GM21723 (cell line): ENCODE data around the gene KATNBL1.
"Not testable (repeated sequence)": the region's sequence is repeated elsewhere in the genome, so short reads cannot be mapped to it uniquely, and the experiment has no call there.

ENCODE experiments used
- ATAC-seq: cut with Tn5 transposase; IDR thresholded peaks from one replicate; pipeline ENCODE4 v1.9.1; 2021; ENCODE audit warnings: mild to moderate bottlenecking, moderate library complexity; ENCODE audit not compliant: unreplicated experiment

The KATNBL1 gene

DNA sequence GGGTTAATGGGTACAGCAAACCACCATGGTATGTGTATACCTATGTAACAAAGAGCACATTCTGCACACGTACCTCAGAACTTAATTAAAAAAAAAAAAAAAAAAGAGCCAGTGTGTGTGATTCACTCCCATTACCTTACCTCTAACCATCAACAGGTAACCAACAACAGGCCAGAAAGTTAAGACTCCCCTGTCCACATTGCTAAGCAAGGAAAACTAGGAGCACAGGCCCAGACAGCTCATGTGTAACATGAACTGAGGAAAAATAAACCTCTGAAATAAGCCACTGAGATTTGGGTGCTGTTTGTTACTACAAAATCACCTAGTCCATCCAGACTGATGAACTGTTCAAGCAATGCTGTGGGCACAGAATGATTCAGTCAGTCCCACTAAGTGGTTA, 6.0 kb downstream of the KATNBL1 start:
- ATAC-seq = no peak

DNA sequence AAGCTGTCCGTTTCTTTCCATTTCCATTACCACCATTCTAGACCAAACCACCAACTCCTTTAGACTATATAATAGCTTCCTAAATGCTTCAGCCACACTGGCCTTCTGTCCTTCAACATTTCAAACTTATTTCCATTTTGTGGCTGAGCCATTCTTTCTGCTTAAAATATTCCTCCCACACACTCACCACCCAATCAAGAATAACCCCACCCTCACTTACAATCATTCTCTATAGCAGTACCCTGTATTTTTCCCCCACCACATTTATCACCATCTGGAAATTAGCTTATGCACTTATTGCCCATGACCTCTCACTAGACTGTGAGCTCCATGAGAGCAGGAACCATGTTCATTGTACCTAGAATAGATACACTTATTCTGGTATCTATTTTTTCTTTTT, 6.6 kb downstream of the KATNBL1 start:
- no peak for ATAC-seq

GRCh38 chr15:34193272-34193671, 16.6 kb downstream of the KATNBL1 start:
- not testable (repeated sequence) for ATAC-seq

DNA sequence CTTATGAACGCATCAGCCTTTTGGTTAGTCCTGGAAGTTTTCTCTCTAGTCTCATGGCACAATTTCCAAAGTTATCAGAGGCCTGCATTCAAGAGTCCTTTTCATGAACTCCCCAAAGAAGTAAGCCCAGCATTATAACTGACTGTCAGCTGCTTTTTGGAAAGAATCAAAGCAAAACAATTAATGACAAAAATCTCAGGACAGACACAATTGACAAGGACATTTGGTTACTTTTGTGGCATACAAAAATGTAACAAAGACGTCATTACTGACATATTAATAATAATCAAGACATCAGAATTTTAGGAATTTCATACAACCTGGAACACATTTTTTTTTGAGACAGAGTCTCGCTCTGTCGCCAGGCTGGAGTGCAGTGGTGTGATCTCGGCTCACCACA, 21.2 kb downstream of the KATNBL1 start:
- no peak for ATAC-seq

DNA sequence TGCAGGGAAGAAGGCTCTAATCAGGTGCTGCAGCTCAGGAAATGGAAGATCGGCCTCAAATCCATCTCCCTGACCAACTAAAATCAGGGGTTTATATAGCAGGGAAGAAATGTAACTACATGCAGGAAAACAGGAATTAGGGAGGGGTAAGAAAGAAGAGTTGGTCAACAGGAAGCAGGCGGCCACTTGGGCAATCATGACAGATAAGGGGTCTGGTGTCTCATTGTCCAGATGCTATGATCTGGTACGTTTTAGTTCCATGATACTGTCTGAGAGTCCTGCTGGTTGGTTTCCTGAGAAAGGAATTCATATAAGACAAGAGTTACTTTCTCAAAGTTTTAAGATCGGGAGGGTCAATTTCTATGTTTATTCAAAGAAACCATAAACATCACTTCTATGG, 24.2 kb downstream of the KATNBL1 start:
- ATAC-seq = no peak

DNA sequence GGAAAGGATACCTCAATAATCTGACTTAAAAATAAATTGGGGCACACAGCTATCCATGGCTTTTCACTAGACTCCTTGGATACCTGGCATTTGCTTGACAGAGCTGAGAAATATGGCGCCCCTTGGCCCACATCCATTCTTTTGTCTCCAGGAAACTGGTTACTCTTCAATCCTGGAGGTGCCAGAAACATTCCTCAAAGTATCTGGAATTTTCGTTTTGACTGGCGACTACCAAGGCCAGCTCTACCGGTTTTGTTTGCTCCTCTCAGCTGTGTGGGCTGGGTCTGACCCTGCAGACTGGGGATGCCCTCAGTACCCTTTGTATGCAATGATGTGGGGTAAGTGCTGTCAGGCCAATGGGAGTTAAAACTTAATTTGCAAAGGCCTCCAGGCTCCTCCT, 27.0 kb downstream of the KATNBL1 start:
- ATAC-seq = no peak

DNA sequence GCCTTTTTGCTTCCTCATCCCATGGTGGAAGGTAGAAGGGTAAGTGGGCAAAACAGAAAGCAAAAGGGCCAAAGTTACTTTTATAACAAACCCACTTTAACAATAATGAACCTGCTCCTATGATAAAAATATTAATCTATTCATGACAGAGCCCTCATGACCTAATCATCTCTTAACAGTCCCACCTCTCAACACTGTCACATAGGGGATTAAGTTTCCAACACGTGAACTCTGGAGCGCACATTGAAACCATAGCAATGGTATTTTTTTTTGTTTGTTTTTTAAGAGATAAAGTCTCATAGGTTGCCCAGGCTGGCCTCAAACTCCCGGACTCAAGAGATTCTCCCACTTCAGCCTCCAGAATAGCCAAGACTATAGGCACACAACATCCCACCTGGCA, 30.7 kb downstream of the KATNBL1 start:
- ATAC-seq = no peak

DNA sequence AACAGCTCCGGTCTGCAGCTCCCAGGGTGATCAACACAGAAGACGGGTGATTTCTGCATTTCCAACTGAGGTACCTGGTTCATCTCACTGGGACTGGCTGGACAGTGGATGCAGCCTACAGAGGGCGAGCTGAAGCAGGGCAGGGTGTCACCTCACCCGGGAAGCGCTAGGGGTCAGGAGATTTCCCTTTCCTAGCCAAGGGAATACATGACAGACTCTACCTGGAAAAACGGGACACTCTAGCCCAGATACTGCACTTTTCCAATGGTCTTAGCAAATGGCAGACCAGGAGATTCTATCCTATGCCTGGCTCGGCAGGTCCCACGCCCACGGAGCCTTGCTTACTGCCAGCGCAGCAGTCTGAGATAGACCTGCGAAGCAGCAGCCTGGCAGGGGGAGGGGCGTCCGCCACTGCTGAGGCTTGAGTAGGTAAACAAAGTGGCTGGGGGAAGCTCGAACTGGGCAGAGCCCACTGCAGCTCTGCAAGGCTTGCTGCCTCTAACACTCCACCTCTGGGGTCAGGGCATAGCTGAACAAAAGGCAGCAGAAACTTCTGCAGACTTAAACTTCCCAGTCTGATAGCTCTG, 43.8 kb downstream of the KATNBL1 start:
- ATAC-seq = not testable (repeated sequence)

DNA sequence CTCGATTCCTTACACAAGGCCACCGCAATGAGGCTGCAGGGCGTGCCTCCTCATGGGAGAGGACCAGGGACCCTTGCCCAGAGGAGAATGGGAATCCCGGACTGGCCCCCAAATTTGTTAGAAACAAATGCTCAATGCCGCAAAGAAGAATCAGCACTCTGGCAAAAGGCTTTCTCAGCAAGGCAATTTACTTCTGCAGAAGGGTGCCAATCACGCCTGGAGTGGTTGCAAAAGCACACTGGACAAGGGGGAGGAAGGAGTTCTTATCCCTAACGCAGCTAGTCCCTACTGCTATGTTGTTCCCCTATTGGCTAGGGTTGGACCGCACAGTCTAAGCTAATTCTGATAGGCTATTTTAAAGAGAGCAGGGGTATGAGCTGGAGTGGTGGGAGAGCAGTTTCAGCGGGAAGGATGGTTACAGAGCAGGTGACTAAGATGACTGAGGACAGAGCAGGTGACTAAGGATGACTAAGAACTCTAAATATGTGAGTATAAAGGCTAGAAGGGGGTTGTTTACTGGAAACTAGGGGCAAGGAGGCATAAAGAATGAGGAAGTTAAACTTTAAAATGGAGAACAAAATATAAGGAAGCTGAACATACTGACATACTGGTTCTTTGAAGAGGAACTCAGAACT, 48.5 kb downstream of the KATNBL1 start:
- ATAC-seq = no peak

GRCh38 chr15:34160735-34161134, 49.2 kb downstream of the KATNBL1 start:
- ATAC-seq = no peak

DNA sequence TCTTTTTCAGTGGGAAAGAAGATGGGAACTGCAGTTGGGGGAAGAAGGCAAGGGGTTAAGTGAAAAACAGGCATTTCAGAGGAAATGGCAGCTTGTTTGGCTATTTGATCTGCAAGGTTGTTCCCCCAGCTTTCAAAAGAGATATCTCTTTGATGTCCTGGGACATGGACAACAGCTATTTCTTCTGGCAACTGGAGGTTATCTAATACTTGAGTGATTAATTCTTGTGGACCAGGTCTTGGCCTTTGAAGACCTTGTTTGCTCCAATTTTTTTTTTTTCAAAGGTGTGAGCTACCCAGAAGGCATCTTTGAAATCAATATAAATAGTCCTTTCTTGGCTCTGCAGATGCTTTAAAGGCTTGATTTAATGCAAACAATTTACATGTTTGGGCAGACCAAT, 51.5 kb downstream of the KATNBL1 start:
- no peak for ATAC-seq

- ATAC-seq = no peak
These were observed 54.0 kb downstream of the KATNBL1 start for GRCh38 chr15:34155859-34156258.

GRCh38 chr15:34154725-34155204, 55.1 kb downstream of the KATNBL1 start:
- no peak for ATAC-seq

DNA sequence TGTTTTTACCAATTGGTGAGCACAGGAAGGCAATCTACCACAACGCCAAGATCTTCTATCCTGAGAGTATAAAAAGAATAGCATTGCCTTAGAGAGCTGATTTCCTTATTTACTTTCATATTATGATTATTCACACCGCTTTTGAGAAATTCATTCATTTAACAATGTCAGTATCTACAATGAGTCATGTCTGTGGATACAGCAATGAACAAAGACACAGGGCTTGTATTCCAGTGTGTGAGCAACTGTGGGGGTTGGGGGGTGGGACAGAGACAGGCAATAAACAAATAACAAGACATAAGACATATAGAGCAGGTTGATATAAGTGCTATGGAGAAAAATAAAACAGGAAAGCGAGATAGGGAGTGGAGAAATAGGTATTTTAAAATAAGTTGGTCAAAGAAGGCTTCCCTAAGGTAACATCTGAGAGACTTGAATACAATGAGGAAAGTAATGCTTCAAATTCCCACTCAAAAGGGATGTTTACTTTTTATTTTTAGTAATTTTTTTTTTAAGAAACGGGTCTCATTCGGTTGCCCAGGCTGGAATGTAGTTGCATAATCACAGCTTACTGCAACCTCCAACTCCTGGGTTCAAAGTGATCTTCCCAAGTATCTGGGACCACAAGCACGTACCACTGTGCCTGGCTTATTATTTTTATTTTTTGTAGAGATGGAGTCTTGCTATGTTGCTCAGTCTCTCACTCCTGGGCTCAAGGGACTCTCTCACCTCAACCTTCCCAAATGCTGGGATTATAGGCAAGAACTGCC, 62.3 kb downstream of the KATNBL1 start:
- ATAC-seq = no peak

DNA sequence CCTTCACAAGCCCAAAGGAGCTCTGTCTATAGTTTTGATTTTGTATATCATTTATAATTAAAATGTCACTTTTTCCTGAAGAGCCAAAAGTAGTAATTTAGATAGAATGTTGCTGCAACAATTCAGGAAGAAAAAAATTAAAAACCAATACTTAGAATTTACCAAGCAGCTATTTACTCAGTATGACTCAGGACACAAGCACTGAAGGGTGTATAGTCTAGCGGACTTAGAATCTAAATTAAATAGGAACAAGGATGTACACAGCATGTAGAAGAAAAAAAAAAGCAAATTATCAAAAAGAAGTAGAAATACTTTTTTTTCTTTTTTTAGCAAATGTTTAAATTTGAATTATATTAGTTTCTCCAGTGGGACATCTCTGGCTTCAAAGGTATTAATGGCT, 76.4 kb downstream of the KATNBL1 start:
- ATAC-seq = no peak

- ATAC-seq = no peak
These were observed 77.0 kb downstream of the KATNBL1 start for GRCh38 chr15:34132881-34133280.

GRCh38 chr15:34128898-34129297, 81.0 kb downstream of the KATNBL1 start:
- ATAC-seq = no peak

DNA sequence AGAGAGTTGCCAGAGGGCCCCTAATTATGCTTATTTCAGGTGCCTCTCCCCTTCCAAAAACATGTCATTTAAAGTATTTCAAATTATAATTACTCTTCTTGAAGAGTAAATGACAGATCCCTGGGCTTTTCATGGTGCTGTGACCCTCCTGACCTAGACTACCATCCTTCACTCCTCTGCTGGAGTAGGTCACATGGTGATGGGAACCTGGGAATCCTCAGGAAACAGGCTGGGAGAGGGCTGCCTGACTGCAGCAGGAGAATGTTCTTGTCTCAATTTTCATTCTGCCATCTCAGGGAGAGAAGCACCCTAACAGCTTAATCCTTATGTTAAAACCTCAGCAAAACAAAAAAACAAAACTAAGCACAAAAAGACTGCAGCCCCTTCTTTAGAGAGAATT, 83.4 kb downstream of the KATNBL1 start:
- no peak for ATAC-seq

- ATAC-seq = no peak
These were observed 84.0 kb downstream of the KATNBL1 start for GRCh38 chr15:34125945-34126344.

DNA sequence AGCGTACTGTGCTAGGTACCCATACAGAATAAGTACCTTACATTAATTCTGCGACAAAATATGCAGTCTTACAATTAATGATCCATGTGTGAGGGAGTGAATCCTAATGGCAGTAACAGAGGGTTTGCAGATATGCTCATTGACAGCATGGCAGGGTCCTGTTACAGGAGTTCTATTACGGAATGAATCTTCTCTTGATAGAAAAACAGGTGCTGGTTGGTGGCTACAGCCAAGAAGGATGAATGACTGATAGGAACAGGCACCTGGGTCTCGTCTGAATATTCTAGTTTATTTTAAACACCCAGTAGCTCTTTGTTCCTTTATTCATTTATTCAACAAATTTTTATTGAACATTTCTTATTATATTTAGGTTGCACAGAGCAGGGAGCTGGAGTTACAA, 85.2 kb downstream of the KATNBL1 start:
- no peak for ATAC-seq

DNA sequence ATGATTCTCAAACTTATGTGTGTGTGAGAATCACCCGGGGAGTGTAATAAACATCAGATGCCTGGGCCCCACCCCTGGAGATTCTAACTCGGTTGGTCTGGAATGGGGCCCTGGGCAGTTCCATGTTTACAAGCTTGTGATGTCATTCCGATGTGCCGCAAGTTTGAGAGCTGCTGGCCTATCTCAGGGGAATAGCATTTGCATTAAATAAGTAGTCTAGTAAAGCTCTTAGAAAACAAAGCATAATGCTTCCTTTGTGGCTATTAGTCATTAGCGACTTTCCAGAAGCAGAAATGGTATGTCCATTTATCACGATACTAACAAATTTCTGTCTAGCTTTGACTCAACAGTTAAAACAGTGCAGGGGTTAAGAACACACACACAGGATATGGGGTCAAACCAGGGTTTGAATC, 87.1 kb downstream of the KATNBL1 start:
- ATAC-seq = no peak

DNA sequence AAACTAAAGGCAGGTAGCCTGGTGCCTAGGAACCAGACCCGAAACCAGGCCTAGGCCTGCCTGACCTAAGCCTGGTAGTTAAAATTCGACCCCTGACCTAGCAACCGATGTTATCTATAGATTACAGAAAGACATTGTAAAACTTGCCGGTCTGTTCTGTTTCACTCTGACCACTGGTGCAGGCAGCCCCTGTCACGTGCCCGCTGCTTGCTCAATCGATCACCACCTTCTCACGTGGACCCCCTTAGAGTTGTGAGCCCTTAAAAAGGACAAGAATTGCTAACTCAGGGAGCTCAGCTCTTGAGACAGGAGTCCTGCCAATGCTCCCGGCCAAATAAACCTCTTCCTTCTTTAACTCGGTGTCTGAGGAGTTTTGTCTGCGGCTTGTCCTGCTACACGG, 88.1 kb downstream of the KATNBL1 start:
- ATAC-seq = not testable (repeated sequence)
